HG02610 (cell line): ENCODE data around the gene TIGD6.

ENCODE experiments used
- ATAC-seq: cut with Tn5 transposase; IDR thresholded peaks from one replicate; pipeline ENCODE4 v1.9.1; 2021; ENCODE audit warnings: mild to moderate bottlenecking, moderate library complexity; ENCODE audit not compliant: unreplicated experiment

Gene TIGD6

DNA sequence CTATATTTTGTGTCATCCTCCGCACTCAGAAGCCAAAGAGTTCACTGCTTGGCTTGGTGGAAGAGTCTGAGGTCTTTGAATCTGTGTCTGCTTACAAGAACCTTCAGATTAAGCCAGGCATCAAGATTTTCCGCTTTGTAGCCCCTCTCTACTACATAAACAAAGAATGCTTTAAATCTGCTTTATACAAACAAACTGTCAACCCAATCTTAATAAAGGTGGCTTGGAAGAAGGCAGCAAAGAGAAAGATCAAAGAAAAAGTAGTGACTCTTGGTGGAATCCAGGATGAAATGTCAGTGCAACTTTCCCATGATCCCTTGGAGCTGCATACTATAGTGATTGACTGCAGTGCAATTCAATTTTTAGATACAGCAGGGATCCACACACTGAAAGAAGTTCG is 19.2 kb downstream of the TIGD6 start:
- ATAC-seq, result no peak

DNA sequence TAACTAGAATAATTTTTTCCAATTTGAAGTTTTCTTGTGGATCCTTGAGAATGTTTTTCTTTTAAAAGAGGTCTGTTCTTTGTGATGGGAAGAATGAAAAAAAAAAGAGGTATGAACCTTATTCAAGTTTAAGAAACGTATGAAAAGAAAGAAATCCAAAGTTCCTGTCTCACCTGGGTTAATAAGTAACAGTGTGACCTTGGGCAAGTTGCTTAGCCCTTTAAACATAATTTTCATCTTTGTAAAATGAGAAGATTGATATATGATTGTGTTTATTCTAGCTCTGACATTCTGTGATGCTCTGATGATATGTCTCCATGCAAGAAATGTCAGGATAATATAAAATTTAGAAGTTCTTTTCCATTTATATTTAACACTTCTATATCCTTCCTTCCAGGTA is 20.6 kb downstream of the TIGD6 start:
- ATAC-seq, result no peak

DNA sequence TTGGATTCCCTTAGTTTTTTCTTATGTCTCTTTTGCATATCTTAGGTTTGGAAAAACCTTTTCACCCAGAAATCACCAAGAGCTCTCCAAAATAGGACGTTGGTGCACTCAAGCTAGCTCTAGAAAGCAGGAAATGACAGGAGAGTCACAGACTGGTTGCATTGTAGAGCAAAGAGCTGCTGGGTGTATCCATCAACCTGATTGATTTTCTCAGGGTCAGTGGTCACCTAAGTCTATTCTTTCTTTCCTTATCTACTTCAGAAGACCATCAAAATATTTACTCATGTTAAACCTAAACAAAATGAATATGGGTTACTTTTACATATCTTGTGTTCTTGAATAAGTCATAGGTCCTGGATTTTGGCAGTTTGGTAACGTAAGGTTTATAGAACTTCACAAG is 25.0 kb downstream of the TIGD6 start:
- no peak for ATAC-seq

DNA sequence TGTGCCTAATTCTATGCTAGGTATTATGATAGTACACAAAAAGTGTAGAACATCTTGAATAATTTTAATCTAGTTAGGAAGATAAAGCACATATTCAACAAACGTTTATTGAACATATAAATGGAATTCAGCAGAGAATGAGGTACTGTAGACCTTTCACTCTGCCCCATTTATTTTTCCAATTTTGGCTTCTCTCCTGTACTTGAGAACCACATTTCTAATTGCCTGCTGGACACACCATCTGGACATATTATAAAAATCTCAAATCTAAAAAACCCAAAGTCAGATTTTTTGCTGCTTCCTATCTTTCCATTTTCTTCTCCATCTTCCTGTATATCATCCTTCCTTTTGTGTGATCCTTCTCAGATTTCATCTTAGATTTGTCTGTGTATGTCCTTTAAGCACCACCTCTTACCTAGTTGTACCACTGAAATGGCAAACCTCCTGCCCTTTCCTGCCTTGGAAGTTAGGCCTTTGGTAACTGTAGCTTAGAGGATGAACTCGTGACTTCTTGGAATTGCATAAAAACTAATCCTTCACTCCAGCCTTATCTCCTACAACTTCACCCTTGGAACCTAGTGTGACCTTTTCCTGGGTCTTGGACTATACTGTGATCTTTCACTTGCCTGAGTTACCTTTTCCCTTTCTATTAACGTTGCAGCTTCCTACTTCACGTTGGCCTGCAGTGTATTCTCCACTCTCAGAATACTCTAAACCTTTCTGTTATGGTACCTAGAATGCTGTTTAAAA is 31.1 kb downstream of the TIGD6 start:
- no peak for ATAC-seq

DNA sequence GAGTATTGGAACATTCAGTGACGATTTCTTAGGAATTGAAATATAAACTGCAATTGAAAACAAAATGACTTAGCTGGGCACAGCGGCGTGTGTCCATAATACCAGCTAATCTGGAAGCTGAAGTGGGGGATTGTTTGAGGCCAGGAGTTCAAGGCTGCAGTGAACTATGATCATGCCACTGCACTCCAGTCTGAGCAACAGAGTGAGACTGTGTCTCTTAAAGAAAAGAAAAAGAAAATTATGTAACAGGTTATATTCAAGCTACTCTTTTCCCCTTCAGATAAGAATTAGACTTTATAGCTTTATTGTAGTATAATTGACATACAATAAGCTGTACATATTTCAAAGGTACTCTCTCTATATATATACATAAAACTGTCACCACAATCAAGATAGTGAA is 33.5 kb downstream of the TIGD6 start:
- no peak for ATAC-seq

DNA sequence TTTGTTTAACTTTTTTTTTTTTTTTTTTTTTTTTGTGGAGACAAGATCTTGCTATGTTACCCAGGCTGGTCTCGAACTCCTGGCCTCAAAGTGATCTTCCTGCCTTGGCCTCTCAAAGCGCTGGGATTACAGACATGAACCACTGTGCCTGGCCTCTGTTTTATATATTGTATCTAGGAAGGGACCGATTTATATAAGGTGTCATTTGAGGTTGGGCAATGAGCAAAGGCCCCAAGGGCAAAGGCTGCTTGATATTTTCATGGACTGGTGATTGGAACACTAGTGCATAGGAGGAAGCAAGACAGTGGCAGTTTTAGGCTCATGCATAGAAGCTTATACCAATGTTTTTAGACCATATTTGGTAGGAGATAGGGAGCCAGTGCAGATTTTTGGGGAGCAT is 36.7 kb downstream of the TIGD6 start:
- ATAC-seq, result no peak

DNA sequence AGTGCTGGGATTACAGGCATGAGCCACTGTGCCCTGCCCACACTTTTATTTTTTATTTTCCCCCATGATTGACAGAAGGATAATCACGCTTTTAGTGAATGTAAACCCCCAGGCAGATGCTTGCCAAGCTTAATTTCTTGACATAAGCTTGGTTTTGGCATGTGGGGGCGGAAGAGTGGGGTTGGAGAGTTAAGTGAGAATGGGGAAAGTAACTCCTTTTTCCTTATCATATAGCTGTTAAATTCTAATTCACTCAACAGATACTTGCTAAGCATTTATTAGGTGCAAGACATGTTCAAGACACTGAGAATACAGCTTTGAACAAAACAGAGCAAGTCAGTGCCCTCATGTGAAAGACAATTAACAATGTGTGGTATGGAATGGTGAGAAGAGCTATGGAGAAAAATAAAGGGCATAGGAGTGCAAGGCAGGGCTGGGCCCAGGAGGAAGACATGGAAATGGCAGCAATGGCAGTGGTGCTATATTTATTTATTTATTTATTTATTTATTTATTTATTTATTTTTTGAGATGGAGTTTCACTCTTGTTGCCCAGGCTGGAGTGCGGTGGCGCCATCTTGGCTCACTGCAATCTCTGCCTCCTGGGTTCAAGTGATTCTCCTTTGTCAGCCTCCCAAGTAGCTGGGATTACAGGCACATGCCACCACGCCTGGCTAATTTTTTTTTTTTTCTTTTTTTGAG is 37.7 kb downstream of the TIGD6 start:
- ATAC-seq, result no peak

DNA sequence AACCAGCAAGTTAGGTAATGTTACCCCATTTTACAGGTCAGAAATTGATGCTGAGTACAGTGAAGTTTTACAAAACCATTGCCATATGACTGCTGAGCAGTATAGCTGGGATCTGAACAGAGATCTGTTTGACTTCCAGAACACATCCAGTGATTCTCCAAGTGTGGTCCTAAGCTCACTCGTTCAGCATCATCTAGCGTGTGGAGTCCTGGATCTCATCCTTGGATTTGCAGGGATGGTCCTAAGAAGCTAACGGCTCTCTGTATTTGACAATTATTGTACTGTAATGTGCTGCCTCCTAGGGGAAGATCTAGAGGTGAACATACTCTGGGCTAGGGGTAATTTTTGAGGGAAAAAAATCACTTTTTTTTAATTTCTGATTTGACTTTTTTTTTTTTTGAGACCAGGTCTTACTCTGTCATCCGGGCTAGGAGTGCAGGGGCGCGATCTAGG is 38.5 kb downstream of the TIGD6 start:
- ATAC-seq, result no peak

DNA sequence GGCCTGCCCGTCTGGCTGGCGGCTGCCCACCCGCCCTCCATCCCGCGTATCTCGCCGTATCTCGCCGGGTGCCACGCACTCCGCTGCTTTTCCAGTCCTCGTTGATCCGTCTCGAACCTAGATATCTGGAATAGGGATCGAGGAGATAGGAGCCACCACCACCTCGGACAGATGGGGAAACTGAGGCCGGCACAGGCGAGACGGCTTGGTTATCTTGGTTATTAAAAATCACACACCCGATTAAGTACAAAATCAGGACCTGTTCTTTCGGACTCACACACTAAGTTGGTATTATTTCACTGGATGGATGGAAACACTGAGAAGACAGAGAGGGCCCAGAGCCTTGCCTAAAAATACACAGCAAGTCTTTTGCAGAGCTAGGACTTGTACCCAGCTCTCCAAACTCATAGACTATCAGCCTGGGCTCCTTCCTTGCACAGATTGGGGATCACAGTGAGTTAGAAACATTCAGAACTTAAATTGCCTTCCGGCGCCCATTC is 39.2 kb downstream of the TIGD6 start:
- ATAC-seq, result no peak

DNA sequence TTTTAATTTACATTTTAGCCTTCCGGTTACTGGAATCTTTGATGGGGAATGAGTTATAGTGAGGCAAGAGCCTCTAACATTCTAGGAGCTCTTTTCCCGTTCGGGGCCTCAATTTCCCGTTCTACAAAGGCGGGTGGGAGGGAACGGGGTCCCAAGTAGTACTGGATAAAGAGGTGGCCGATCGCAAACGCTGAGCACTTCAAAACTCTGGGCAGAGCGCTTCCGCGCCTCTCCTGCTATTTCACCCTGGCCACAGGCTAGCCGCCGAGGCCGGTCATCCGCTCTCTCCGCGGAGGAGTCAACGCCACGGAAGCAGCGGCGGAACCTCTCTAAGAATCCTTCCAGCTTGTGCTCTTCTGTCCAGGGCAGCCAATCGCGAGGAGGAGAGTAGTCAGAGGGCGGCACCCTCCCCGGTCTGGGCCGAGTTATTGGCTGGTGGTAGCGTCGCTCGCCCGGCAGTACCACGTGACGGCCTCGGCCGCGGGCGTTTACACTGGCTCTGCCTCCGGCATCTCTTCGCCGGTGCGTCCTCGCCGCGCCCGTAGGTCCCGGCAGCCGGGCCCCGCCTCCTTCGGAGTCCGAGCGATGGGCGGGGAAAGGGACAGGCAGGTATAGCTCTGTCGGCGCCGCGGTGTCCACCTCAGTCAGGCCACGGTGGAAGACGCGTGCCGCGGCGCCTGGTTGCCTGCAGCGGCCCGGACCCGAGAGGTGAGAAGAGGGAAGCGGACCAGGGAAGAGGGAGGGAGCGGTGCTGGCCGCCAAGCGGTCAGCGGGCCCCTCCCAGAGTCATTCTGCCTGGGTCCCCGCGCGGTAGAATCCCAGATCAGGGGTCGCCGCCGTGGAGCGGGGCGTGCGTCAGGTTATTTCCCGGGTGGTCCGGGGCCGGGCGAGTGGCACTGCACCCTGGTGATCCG is 39.9 kb downstream of the TIGD6 start, which contains the start of gene SLC26A2:
SLC26A2 (plus strand) TSS at position 487 of the 914 bp plus-strand sequence. CDS start 16,895 bp downstream, outside the sequence.
- ATAC-seq, result peak; percentile 99

DNA sequence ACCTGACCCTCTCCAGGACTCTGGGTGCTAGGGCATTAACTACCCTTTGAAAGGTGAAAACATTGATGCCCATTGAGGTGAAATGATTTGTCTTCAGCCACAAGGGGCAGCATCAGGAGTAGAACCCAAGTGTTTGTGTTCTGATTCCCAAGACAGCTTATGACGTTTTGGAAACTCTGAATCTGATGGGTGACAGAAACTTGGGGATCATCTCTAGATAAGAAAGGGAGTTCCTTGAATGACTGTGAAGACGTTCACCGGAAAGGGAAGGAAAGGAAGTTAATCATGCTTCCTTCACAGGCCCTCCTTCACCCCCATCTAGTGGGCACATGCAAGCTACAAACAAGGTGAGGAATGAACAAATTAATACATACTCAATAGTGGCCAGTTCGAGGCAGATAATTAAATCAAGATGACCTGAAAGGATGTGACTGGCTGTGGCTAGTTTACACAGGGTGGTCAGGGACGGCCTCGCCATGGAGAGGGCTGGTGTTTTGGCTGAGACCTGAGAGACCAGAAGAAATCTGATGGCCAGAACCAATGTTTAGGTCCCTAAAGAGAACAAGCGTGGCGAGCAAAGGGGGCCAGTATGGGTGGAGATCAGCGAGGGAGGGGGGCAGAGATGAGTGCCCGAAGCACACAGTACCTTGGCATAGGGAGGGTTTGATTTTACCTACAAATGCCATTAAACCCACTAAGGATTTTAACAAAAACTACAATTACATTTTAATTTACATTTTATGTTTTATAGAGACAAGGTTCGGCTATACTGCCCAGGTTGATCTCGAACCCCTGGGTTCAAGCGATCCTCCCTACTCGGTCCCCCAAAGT is 40.8 kb downstream of the TIGD6 start:
- ATAC-seq, result no peak

DNA sequence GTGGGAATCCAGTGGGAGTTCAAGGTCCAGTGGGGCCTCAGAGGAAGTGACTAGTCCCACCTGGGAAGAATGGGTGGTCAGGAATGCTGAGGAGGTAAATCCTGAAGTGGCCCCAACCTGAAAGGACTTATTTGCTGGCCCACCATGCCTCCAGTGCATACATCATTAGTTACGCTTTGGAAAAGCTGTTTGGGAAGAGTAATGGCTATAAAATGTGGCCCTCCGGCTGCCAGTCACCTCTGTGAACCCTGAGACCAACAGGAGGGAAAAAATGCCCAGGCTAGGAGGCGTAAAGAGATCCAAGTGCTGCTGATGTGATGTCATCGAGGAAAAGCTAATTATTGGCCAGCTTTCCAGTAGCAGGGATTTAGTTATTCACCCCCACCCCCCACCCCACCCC is 42.6 kb downstream of the TIGD6 start:
- ATAC-seq, result no peak

DNA sequence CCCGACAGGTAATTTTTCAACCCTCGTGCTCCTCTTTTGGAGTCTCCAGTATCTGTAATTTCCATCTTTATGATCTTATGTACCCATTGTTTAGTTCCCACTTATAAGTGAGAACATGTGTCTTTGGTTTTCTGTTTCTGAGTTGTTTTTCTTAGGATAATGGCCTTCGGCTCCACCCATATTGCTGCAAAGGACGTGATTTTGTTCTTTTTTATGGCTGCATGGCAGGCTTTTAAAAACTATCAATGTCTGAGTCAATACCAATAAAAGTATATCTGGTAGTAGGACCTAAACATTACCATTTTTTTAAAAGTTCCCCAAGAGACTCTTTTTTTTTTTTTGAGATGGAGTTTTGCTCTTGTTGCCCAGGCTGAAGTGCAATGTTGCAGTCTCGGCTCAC is 43.8 kb downstream of the TIGD6 start:
- no peak for ATAC-seq

DNA sequence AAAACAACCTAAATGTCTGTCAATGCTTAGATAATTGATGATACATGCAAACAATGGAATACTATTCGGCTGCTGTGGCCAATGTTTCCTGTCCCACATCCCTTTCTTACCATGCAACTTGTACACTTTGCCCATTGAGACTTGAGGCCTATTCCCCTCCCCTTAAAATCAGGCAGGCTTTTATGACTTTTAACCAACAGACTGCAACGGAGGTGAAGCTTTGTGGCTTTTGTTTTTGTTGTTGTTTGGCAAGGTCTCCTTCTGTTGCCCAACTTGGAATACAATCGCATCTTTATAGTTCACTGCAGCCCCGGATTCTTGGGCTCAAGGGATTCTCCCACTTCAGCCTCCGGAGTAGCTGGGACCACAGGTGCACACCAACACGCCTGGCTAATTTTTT is 45.7 kb downstream of the TIGD6 start:
- ATAC-seq, result no peak

DNA sequence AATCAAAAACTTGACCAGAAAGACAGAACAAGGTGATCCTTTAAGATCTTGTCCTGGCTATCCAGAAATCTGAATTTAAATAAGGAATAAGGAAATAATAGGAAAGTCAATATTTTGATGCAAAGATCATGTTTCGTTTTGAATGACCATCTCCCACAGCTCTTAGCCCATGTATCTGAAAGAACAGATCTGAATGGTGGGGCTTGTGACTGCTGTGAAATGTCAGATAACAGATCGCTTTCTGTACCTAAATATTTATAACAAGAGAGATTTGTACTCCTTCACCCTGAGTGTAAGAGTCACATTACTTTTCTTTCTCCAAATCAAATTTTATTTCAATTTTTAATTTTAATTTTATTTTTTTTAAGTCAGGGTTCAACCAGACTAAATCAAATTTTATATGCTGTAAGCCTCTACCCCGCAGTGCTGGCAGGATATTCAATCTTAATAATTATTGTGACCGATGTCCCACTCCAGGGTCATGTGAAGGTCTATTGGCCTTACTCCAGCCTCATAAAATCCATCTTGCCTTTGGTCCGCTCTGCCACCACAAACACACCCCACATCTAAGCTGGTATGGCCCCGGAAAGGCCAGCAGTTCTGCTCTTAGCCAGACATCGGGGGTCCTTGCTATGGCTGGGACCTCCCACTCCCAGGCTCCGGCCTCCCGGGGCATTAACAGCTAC is 46.9 kb downstream of the TIGD6 start:
- ATAC-seq, result no peak

DNA sequence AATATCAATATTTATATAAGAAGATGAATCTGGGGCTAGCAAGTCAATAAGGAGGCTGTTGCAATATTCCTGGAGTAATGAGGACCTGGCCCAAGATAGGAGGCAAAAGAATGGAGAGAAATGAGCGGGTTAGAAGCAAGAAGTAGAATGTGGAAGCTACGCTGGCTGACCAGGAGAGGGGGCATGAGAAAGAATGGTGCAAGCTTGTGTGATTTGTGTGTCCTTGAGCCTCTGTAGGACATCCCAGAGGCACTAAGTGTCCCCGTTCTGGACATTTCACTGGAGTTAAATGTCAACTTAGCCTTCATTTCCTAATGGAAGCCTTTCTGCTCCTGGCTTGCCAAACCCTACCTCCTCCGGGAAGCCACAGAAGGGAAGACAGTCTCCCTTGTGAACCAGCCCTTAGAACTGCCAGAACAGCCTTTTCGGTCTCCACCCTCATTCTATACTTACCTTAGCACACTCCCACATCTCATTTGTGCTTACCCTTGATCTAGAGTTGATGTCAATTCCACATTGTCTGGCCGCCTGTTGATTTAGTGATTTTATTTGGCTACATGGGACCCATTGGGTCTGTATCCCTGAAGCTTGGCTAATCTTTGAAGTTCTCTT is 49.2 kb downstream of the TIGD6 start:
- ATAC-seq, result no peak

DNA sequence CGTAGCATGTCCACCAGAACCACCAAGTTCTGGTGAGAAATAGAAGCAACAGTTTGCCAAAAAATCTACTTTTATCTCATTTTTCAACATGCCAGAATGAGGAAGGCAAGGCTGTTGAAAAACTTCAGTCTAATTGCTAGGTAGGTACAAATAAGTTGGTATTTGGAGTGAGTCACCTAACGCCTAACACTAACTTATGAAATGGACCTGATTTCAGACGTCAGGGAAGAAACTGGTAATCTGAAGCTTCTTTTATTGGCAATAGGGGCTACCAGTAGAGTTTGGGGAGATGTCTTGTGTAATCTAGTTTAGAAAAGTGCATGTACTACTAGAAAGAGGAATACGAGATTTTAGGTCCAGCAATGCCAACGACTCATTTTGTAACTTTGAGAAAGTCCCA is 51.5 kb downstream of the TIGD6 start:
- no peak for ATAC-seq

DNA sequence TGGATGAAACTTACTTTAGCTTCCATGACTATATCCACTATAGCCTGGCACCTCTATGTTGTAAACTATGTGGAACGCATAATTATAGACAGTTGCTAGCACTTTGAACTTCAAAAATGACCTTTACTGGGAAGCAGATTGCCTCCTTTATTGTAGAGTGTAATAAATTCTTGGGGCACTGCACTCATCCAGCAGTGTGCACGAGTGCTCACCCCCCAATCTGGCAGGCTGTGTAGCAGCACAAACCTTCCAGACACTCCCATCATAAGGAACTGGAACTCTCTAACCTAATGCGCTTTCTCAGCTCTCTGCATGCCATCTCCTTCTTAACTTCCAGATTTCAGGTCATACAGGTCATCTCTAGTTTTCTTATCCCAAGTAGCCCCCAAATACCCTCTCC is 54.3 kb downstream of the TIGD6 start:
- ATAC-seq, result no peak

DNA sequence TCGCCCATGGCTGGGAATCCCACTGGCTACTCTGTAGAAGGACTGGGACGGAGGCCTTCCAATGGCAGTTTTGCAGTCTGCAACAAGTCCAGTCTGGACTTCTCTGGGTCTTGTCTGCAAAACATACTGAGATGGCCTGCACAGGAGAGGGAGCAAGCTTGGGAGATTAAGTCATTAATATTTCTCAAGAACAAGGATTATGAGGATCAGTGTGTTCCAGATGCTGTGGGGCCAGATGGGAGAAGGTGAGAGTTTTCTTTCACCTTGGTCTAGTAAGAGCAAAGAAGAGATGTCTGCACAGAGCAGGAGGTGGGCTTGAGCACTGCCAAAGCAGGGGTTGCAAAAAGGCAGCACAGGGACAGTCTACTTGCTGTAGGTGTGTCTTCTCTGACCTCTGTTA is 55.8 kb downstream of the TIGD6 start, which contains the start of gene PDE6A:
PDE6A (minus strand) TSS at position 128 of the 400 bp plus-strand sequence; CDS start at position 8, 120 bp downstream.
- no peak for ATAC-seq
